ENCODE data around the gene TNS3. TPM values are rescaled to one million over a fixed set of nuclear protein-coding genes. Genes with fewer than 3 reads are reported as not detected.

Gene TNS3
- total and polyA plus RNA-seq, 2 donors (not counting 1 experiment from before 2014, with no cell fraction given): 11.4 to 77.5 TPM

- no peak overlapping the region for H3K4me3 ChIP-seq (ENCODE audit: control extremely low read depth in 1 of 5, extremely low read depth in 1 of 5, insufficient read depth in 1 of 5, low read depth in 2 of 5, low read length in 4 of 5)
- Mint-ChIP-seq H3K27ac (no peak overlapping the region), H3K4me1 (no peaks in the 10 kb centered on the region), H3K9me3 (ENCODE audit: insufficient read depth) (no peaks in the 10 kb centered on the region), H3K4me3 (no peak overlapping the region), H3K27me3 (no peaks in the 10 kb centered on the region)
- ATAC-seq (ENCODE audit: low read depth) (no peak), DNase-seq (no peak)
- H3K36me3 ChIP-seq (replicated peaks in 1 of 2; ENCODE audit: control extremely low read depth in 1 of 2, control insufficient read depth in 1 of 2, extremely low read depth in 1 of 2, insufficient read depth in 2 of 2, low read length in 1 of 2): peaks cover 0 to 5% of the 10 kb centered on the region in 2 experiments
- ChIA-PET CTCF (no interaction called here), POLR2A (no interaction called here)
- no peaks in the 10 kb centered on the region for H3K27me3 ChIP-seq (replicated peaks in 1 of 4; ENCODE audit: control extremely low read depth in 1 of 4, control insufficient read depth in 3 of 4, insufficient read depth in 4 of 4, low read length in 3 of 4)
- TF ChIP-seq CTCF (IDR thresholded peaks at IDR 0.05) (no peak), EZH2 (IDR thresholded peaks at IDR 0.05; ENCODE audit: borderline replicate concordance, insufficient read depth, low read depth, low read length, poor library complexity, severe bottlenecking) (no peak)
- no peak overlapping the region for H3K27ac ChIP-seq (ENCODE audit: low read length in 2 of 2)
- H3K9me3 ChIP-seq (ENCODE audit: control extremely low read depth in 1 of 3, control insufficient read depth in 2 of 3, insufficient read depth in 1 of 3, low read length in 2 of 3): no peaks in the 10 kb centered on the region
- no peak overlapping the region for H3K4me2 ChIP-seq (replicated peaks; ENCODE audit: low read depth, low read length, poor library complexity, severe bottlenecking)
- H4K20me1 ChIP-seq (ENCODE audit: control insufficient read depth, insufficient read depth, low read length, poor library complexity, severe bottlenecking): no peaks in the 10 kb centered on the region
- intact Hi-C loops (cut with micrococcal nuclease): no loop called here
- no peaks in the 10 kb centered on the region for H3K79me2 ChIP-seq (ENCODE audit: control insufficient read depth, insufficient read depth, low read length)
- no peak overlapping the region for H2AFZ ChIP-seq (ENCODE audit: insufficient read depth, low read depth, low read length, poor library complexity, severe bottlenecking)
- no peak overlapping the region for H3K9ac ChIP-seq (ENCODE audit: low read length)
- no peaks in the 10 kb centered on the region for H3K4me1 ChIP-seq (ENCODE audit: control insufficient read depth in 2 of 2, insufficient read depth in 2 of 2, low read length in 2 of 2)
- WGBS (ENCODE audit: insufficient coverage): 90% methylated on average over 3 of the region's 5 CpGs
Measured at GRCh38 chr7:47361236-47361635, 220.7 kb downstream of the TNS3 start.

- ATAC-seq (ENCODE audit: low read depth) (no peak), DNase-seq (no peak)
- H3K4me2 ChIP-seq (replicated peaks; ENCODE audit: low read depth, low read length, poor library complexity, severe bottlenecking): no peak overlapping the region
- no peak overlapping the region for H3K27ac ChIP-seq (ENCODE audit: low read length in 2 of 2)
- H3K9ac ChIP-seq (ENCODE audit: low read length): no peak overlapping the region
- WGBS (ENCODE audit: insufficient coverage): 92% methylated on average over 11 of the region's 11 CpGs
- no peaks in the 10 kb centered on the region for H3K4me1 ChIP-seq (ENCODE audit: control insufficient read depth in 2 of 2, insufficient read depth in 2 of 2, low read length in 2 of 2)
- H3K27ac Mint-ChIP-seq: no peak overlapping the region
- CTCF ChIA-PET: interaction anchor here (1.0 kb wide), 1 partner anchor 459 kb away, joined by 3 read pairs; no protein-coding TSS in a partner anchor
- no peaks in the 10 kb centered on the region for H3K9me3 ChIP-seq (ENCODE audit: control extremely low read depth in 1 of 3, control insufficient read depth in 2 of 3, insufficient read depth in 1 of 3, low read length in 2 of 3)
- H3K4me3 Mint-ChIP-seq: no peak overlapping the region
- H3K9me3 Mint-ChIP-seq (ENCODE audit: insufficient read depth): no peaks in the 10 kb centered on the region
- intact Hi-C loops (cut with micrococcal nuclease): no loop called here
- H3K36me3 ChIP-seq (replicated peaks in 1 of 2; ENCODE audit: control extremely low read depth in 1 of 2, control insufficient read depth in 1 of 2, extremely low read depth in 1 of 2, insufficient read depth in 2 of 2, low read length in 1 of 2): peaks cover 0 to 13% of the 10 kb centered on the region in 2 experiments
- no peaks in the 10 kb centered on the region for H4K20me1 ChIP-seq (ENCODE audit: control insufficient read depth, insufficient read depth, low read length, poor library complexity, severe bottlenecking)
- TF ChIP-seq EZH2 (IDR thresholded peaks at IDR 0.05; ENCODE audit: borderline replicate concordance, insufficient read depth, low read depth, low read length, poor library complexity, severe bottlenecking): no peak
- TF ChIP-seq CTCF (IDR thresholded peaks at IDR 0.05): no peak
- H3K27me3 Mint-ChIP-seq: no peaks in the 10 kb centered on the region
- no peaks in the 10 kb centered on the region for H3K4me1 Mint-ChIP-seq
- H3K4me3 ChIP-seq (ENCODE audit: control extremely low read depth in 1 of 5, extremely low read depth in 1 of 5, insufficient read depth in 1 of 5, low read depth in 2 of 5, low read length in 4 of 5): no peak overlapping the region
- POLR2A ChIA-PET: no interaction called here
- no peaks in the 10 kb centered on the region for H3K27me3 ChIP-seq (replicated peaks in 1 of 4; ENCODE audit: control extremely low read depth in 1 of 4, control insufficient read depth in 3 of 4, insufficient read depth in 4 of 4, low read length in 3 of 4)
- no peaks in the 10 kb centered on the region for H3K79me2 ChIP-seq (ENCODE audit: control insufficient read depth, insufficient read depth, low read length)
- H2AFZ ChIP-seq (ENCODE audit: insufficient read depth, low read depth, low read length, poor library complexity, severe bottlenecking): no peak overlapping the region
Measured at GRCh38 chr7:47360301-47360900, 221.5 kb downstream of the TNS3 start.

All from B cell (primary cell).